ENCODE results near the gene PRSS23. TPM values are rescaled to one million over a fixed set of nuclear protein-coding genes. Genes with fewer than 3 reads are reported as not detected.
A peak's percentile ranks its signal among the peaks of the same experiment; 100 is the strongest.

The PRSS23 gene, protein sequence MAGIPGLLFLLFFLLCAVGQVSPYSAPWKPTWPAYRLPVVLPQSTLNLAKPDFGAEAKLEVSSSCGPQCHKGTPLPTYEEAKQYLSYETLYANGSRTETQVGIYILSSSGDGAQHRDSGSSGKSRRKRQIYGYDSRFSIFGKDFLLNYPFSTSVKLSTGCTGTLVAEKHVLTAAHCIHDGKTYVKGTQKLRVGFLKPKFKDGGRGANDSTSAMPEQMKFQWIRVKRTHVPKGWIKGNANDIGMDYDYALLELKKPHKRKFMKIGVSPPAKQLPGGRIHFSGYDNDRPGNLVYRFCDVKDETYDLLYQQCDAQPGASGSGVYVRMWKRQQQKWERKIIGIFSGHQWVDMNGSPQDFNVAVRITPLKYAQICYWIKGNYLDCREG
- under 1 TPM in 1 of 2 experiments, not detected in 1; 0.05 TPM for total RNA-seq
- 1.0 TPM for polyA plus RNA-seq (2013, experiment 1 of 2)
- 0.80 TPM for polyA plus RNA-seq (2013, experiment 2 of 2)
- 0 to 22.1 (median 1.1) reads per million in 172 experiments for total RNA-seq

DNA sequence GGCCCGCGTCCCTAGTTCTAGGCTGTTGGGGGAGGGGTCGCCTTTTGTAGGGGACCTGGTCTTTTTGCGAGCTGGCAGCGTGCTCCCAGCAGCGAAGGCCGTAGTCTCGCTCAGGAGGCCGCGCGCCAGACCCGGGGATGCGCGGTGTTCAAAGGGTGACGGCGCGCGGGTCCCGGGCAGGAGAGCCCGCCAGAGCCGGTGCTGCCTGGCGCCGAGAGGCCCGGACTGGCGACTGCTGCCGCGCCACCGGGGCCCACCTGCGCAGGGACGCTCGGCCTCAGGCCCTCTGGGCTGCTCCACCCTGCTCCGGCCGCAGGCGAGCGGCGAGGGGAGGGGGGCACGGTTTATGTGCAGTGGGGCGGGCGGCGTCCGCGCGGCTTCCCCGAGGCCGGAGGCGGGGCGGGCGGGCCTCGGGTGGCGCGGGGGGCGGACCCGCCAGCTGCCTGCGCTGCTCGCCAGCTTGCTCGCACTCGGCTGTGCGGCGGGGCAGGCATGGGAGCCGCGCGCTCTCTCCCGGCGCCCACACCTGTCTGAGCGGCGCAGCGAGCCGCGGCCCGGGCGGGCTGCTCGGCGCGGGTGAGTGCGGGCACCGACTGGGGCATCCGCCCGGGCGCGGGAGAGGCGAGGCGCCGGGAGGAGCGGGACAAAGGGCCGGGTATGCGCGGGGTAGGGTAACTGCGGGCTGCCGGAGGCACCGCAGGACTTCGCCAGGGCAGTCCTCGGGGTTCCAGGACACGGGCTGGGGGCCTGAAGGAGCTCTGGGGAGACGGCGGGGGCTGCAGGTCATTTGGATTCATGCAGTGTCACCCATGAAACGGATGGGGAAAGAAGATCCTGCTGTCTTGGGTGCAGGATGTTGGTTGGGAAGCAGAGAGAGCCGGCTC lies at the start of gene PRSS23:
PRSS23 (plus strand) TSS at position 467 of the 884 bp plus-strand sequence. CDS start 7,102 bp downstream, outside the sequence.
- TF ChIP-seq, protein P1, sequence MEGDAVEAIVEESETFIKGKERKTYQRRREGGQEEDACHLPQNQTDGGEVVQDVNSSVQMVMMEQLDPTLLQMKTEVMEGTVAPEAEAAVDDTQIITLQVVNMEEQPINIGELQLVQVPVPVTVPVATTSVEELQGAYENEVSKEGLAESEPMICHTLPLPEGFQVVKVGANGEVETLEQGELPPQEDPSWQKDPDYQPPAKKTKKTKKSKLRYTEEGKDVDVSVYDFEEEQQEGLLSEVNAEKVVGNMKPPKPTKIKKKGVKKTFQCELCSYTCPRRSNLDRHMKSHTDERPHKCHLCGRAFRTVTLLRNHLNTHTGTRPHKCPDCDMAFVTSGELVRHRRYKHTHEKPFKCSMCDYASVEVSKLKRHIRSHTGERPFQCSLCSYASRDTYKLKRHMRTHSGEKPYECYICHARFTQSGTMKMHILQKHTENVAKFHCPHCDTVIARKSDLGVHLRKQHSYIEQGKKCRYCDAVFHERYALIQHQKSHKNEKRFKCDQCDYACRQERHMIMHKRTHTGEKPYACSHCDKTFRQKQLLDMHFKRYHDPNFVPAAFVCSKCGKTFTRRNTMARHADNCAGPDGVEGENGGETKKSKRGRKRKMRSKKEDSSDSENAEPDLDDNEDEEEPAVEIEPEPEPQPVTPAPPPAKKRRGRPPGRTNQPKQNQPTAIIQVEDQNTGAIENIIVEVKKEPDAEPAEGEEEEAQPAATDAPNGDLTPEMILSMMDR (IDR thresholded peaks at IDR 0.05) = no peak
- no peaks in the 10 kb centered on the region for H3K36me3 Mint-ChIP-seq (ENCODE audit: low read depth)
- POLR2A ChIA-PET = no interaction called here
- ATAC-seq (ENCODE audit: poor library complexity) (peak; percentile 17), DNase-seq (peak in 5 of 14 experiments; percentile 3 to 36 (median 31))
- peaks cover 73% of the 10 kb centered on the region for H3K27me3 Mint-ChIP-seq
- H3K9me3 Mint-ChIP-seq = no peaks in the 10 kb centered on the region
- peak within 1 kb of the TSS; percentile 30 for H3K4me3 ChIP-seq (ENCODE audit: low read length)
- H3K27ac ChIP-seq (ENCODE audit: low read depth in 1 of 2, low read length in 2 of 2) = no peak within 1 kb of the TSS
- no peaks in the 10 kb centered on the region for H3K4me1 Mint-ChIP-seq (ENCODE audit: low read depth)
- peaks cover 4% of the 10 kb centered on the region for H3K4me1 ChIP-seq (ENCODE audit: insufficient read depth, low read length)
- CTCF ChIA-PET = no interaction called here
- intact Hi-C loops (cut with DNase I, micrococcal nuclease) = no loop called here
- peak within 1 kb of the TSS; percentile 20 for H3K4me3 Mint-ChIP-seq
- peaks cover 25 to 35% of the 10 kb centered on the region in 2 experiments for H3K27me3 ChIP-seq (ENCODE audit: control insufficient read depth in 1 of 2, insufficient read depth in 2 of 2, low read length in 2 of 2)
- H3K27ac Mint-ChIP-seq = no peak within 1 kb of the TSS
- H3K36me3 ChIP-seq (ENCODE audit: insufficient read depth, low read length) = no peaks in the 10 kb centered on the region
- no peaks in the 10 kb centered on the region for H3K9me3 ChIP-seq (ENCODE audit: control insufficient read depth in 1 of 2, insufficient read depth in 1 of 2, low read length in 2 of 2)

DNA sequence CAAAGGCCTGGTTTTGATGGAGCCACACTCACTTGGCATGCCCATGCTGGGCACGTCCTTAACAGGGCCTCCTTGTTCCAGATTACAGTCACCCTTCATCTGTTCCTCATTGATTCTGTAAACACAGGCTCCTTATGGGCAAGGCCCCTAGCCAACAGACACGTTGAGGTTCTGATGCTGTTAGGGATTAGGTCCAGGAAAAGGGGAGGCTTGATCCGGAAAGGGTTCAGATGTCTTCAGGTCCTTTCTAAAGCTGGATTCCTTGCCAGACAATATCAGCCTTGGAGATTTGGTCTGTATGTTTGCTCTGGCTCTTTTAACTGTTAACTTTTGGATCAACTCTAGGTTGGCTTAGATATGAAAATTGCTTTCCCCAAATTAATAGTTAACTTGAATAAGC lies 46.9 kb upstream of the PRSS23 start:
- H3K4me3 ChIP-seq (ENCODE audit: low read length) = no peak overlapping the region
- Mint-ChIP-seq H3K27me3 (peaks cover 10% of the 10 kb centered on the region), H3K4me1 (ENCODE audit: low read depth) (no peaks in the 10 kb centered on the region), H3K9me3 (no peaks in the 10 kb centered on the region), H3K27ac (no peak overlapping the region), H3K4me3 (no peak overlapping the region), H3K36me3 (ENCODE audit: low read depth) (no peaks in the 10 kb centered on the region)
- no peak for DNase-seq
- intact Hi-C loops (cut with DNase I, micrococcal nuclease) = no loop called here
- TF ChIP-seq, protein P1 (IDR thresholded peaks at IDR 0.05) = no peak
- no peaks in the 10 kb centered on the region for H3K4me1 ChIP-seq (ENCODE audit: insufficient read depth, low read length)
- POLR2A ChIA-PET = no interaction called here
- H3K27ac ChIP-seq (ENCODE audit: low read depth in 1 of 2, low read length in 2 of 2) = no peak overlapping the region
- no peak for ATAC-seq (ENCODE audit: poor library complexity)
- no peaks in the 10 kb centered on the region for H3K36me3 ChIP-seq (ENCODE audit: insufficient read depth, low read length)
- CTCF ChIA-PET = no interaction called here
- no peaks in the 10 kb centered on the region for H3K27me3 ChIP-seq (ENCODE audit: control insufficient read depth in 1 of 2, insufficient read depth in 2 of 2, low read length in 2 of 2)
- no peaks in the 10 kb centered on the region for H3K9me3 ChIP-seq (ENCODE audit: control insufficient read depth in 1 of 2, insufficient read depth in 1 of 2, low read length in 2 of 2)

DNA sequence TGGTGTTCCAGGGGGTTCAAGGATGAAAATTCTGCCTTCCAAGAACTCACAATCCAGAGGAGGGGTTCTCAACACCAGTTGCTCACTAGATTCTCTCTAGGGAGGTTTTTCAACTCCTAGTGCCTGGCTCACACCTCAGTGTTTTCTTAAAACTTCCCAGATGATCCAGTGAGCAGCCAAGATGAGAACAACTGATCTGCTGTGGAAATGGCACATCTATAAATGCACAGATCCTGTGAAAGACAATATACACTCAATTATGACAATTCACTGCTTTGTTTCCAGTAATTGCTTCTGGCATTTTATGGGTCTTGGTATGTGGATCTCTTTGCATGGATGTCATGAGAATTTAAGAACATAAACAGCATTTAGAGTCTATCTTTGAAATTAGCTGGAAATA lies 45.2 kb upstream of the PRSS23 start:
- peaks cover 0 to 4% of the 10 kb centered on the region in 2 experiments for H3K27me3 ChIP-seq (ENCODE audit: control insufficient read depth in 1 of 2, insufficient read depth in 2 of 2, low read length in 2 of 2)
- TF ChIP-seq, protein P1 (IDR thresholded peaks at IDR 0.05) = no peak
- H3K4me1 ChIP-seq (ENCODE audit: insufficient read depth, low read length) = no peaks in the 10 kb centered on the region
- H3K36me3 ChIP-seq (ENCODE audit: insufficient read depth, low read length) = no peaks in the 10 kb centered on the region
- H3K9me3 ChIP-seq (ENCODE audit: control insufficient read depth in 1 of 2, insufficient read depth in 1 of 2, low read length in 2 of 2) = no peaks in the 10 kb centered on the region
- peaks cover 2% of the 10 kb centered on the region for H3K9me3 Mint-ChIP-seq
- CTCF ChIA-PET = no interaction called here
- H3K27me3 Mint-ChIP-seq = peaks cover 15% of the 10 kb centered on the region
- H3K4me3 Mint-ChIP-seq = no peak overlapping the region
- no peak overlapping the region for H3K27ac Mint-ChIP-seq
- intact Hi-C loops (cut with DNase I, micrococcal nuclease) = no loop called here
- no peak overlapping the region for H3K4me3 ChIP-seq (ENCODE audit: low read length)
- DNase-seq = no peak
- H3K27ac ChIP-seq (ENCODE audit: low read depth in 1 of 2, low read length in 2 of 2) = no peak overlapping the region
- ATAC-seq (ENCODE audit: poor library complexity) = no peak
- POLR2A ChIA-PET = no interaction called here
- no peaks in the 10 kb centered on the region for H3K36me3 Mint-ChIP-seq (ENCODE audit: low read depth)
- H3K4me1 Mint-ChIP-seq (ENCODE audit: low read depth) = no peaks in the 10 kb centered on the region
